Panc1 (cell line): Measurements from ENCODE around the gene FAM216A.

ENCODE experiments used
- CTCF ChIP-seq: fragments of 450-650 bp; IDR thresholded peaks from 2 replicates; pipeline ENCODE4 v1.5.1; 2017; ENCODE audit warnings: mild to moderate bottlenecking
- POLR2AphosphoS5 ChIP-seq: IDR thresholded peaks from 2 replicates; pipeline ENCODE4 v1.6.1; 2012; ENCODE audit warnings: mild to moderate bottlenecking, low read depth, low read length, moderate library complexity

- TF ChIP-seq CTCF (no peak), POLR2AphosphoS5 (no peak)
Observed at GRCh38 chr12:110537605-110538409, 69.2 kb downstream of the FAM216A start.
